OCI-LY7 (cell line): Measurements from ENCODE around the gene SAT1. TPM values are rescaled to one million over a fixed set of nuclear protein-coding genes. Genes with fewer than 3 reads are reported as not detected.

Experiments
- BruUV-seq: library from RNA; stranded (reverse); fragments of 400-500 nt; replicated peaks from 2 replicates; lab custom pipeline; 2021; lab: Mats Ljungman, UMichigan
- CTCF ChIA-PET: fragments of 300-600 bp; sonication (Branson Sonifier 250); formaldehyde crosslinking; loops from one replicate; lab custom pipeline; 2022; ENCODE audit warnings: antibody characterized with exemption; ENCODE audit not compliant: unreplicated experiment; lab: Charles Lee
- POLR2A ChIA-PET: fragments of 300-600 bp; sonication (Branson Sonifier 250); formaldehyde crosslinking; loops from one replicate; lab custom pipeline; 2022; ENCODE audit warnings: antibody characterized with exemption; lab: Charles Lee
- DNase-seq: peaks from one replicate; pipeline ENCODE4 v3.0.0-alpha.2; 2015; ENCODE audit warnings: low spot score
- H2AFZ ChIP-seq: fragments of 200-600 bp; sonication (generic), shearing (Covaris generic); 2 replicates; pipeline ENCODE4 v1.6.1; 2014; ENCODE audit warnings: mild to moderate bottlenecking, antibody characterized with exemption, low read length, moderate library complexity
- H3K27ac ChIP-seq: fragments of 200-600 bp; sonication (generic); 2 replicates; pipeline ENCODE4 v1.5.1; 2014; ENCODE audit warnings: mixed run types, low read depth, mild to moderate bottlenecking, moderate library complexity, low read length, inconsistent platforms; ENCODE audit not compliant: poor library complexity, severe bottlenecking
- H3K36me3 ChIP-seq: fragments of 200-600 bp; sonication (generic); 2 replicates; pipeline ENCODE4 v1.6.1; 2014; ENCODE audit warnings: mild to moderate bottlenecking, antibody characterized with exemption, low read length, moderate library complexity, mixed read lengths; ENCODE audit not compliant: insufficient read depth
- H3K4me1 ChIP-seq: fragments of 200-600 bp; sonication (generic); 2 replicates; pipeline ENCODE4 v1.5.1; 2014; ENCODE audit warnings: mild to moderate bottlenecking, low read length; ENCODE audit not compliant: insufficient read depth, poor library complexity, severe bottlenecking
- H3K4me2 ChIP-seq: fragments of 200-600 bp; sonication (generic); 2 replicates; pipeline ENCODE4 v1.6.1; 2014; ENCODE audit warnings: mild to moderate bottlenecking, low read length
- H3K4me3 ChIP-seq: fragments of 200-600 bp; sonication (generic); 2 replicates; pipeline ENCODE4 v1.5.1; 2014; ENCODE audit warnings: mild to moderate bottlenecking, low read depth, low read length; ENCODE audit not compliant: poor library complexity, severe bottlenecking
- H3K79me2 ChIP-seq: fragments of 200-600 bp; sonication (generic); 2 replicates; pipeline ENCODE4 v1.6.1; 2016; ENCODE audit warnings: low read depth, mild to moderate bottlenecking, low read length, moderate library complexity, mixed read lengths; ENCODE audit not compliant: insufficient read depth
- H3K9me2 ChIP-seq: fragments of 200-600 bp; sonication (generic); 2 replicates; pipeline ENCODE4 v1.6.1; 2016; ENCODE audit warnings: mild to moderate bottlenecking, low read length, mixed read lengths; ENCODE audit not compliant: insufficient read depth
- H3K9me3 ChIP-seq: fragments of 200-600 bp; sonication (generic); 2 replicates; pipeline ENCODE4 v1.6.1; 2014; ENCODE audit warnings: mild to moderate bottlenecking, mixed run types, low read length, mixed read lengths
- H4K20me1 ChIP-seq: fragments of 200-600 bp; sonication (generic); 2 replicates; pipeline ENCODE4 v1.6.1; 2014; ENCODE audit warnings: mild to moderate bottlenecking, antibody characterized with exemption, low read length, moderate library complexity, mixed read lengths; ENCODE audit not compliant: insufficient read depth
- EZH2phosphoT487 ChIP-seq: fragments of 200-600 bp; sonication (generic); IDR thresholded peaks from 2 replicates; pipeline ENCODE4 v1.6.1; 2018; ENCODE audit warnings: low read depth, borderline replicate concordance, mild to moderate bottlenecking, mixed run types, antibody characterized with exemption, low read length, moderate library complexity, mixed read lengths
- intact Hi-C: fragments of 100-400 bp; cut with micrococcal nuclease; formaldehyde crosslinking; loops from one replicate; pipeline ENCODE4 v1.10.0; 2022; ENCODE audit not compliant: unreplicated experiment
- total RNA-seq, 2 experiments: library from RNA; depleted of rRNA in 1 of 2; stranded (reverse); fragments of >200 nt in 1 of 2; shearing (Covaris generic) in 1 of 2; gene quantifications; 2 replicates each; pipeline ENCODE4 v1.2.3, GENCODE V29; 2014 to 2022
- TF ChIP-seq, protein P1 (sequence below): fragments of 200-600 bp; sonication (generic); conservative IDR thresholded peaks from 2 replicates; pipeline ENCODE4 v1.5.1; 2014; ENCODE audit warnings: mild to moderate bottlenecking, antibody characterized with exemption, low read length, moderate library complexity, mixed read lengths

SAT1 gene
- total RNA-seq, 2 experiments from 2014 or later, result 46.9 to 50.7 TPM

DNA sequence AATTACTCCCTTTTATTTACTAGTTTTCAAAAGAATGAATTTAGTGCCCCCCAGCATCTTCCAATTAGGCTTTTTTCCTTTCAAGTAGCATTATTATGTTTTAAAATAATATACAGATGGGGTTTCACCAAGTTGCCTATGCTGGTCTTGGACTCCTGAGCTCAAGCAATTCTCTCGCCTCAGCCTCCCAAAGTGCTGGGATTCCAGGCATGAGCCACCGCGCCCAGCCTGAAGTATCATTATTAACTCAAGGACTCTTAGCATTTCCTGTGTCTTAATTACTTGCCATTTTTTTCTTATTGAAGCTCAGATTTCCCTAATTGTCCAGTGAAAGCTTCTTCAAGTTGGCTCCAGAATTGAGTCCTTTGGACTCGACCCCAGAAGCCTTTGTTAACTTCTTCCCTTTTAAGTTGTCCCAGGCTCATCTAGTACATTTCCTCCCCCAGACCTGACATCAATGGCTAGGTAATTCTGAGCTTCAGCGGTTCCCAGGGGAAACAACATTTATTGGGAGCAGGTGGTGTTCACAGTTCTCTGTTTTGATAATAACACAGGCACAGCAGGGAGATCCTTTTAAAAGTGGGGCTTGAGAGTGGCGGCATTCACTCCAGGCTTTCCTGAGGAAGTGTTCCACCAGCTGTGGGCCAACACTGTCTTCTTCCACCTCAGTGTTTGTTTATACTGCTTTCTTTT, 10.0 kb downstream of the SAT1 start:
- no peaks in the 10 kb centered on the region for H4K20me1 ChIP-seq
- peaks cover 5% of the 10 kb centered on the region for H3K4me1 ChIP-seq
- intact Hi-C loops, result no loop called here
- H3K4me2 ChIP-seq, result no peak overlapping the region
- ChIA-PET CTCF (no interaction called here), POLR2A (no interaction called here)
- DNase-seq, result no peak
- no peaks in the 10 kb centered on the region for H3K9me3 ChIP-seq
- no peaks in the 10 kb centered on the region for H3K79me2 ChIP-seq
- no peaks in the 10 kb centered on the region for H3K36me3 ChIP-seq
- BruUV-seq, result no TSS peak
- no peak overlapping the region for H2AFZ ChIP-seq
- no peaks in the 10 kb centered on the region for H3K9me2 ChIP-seq
- H3K4me3 ChIP-seq, result no peak overlapping the region
- H3K27ac ChIP-seq, result no peak overlapping the region
- no peak for TF ChIP-seq EZH2phosphoT487
- TF ChIP-seq, protein P1, sequence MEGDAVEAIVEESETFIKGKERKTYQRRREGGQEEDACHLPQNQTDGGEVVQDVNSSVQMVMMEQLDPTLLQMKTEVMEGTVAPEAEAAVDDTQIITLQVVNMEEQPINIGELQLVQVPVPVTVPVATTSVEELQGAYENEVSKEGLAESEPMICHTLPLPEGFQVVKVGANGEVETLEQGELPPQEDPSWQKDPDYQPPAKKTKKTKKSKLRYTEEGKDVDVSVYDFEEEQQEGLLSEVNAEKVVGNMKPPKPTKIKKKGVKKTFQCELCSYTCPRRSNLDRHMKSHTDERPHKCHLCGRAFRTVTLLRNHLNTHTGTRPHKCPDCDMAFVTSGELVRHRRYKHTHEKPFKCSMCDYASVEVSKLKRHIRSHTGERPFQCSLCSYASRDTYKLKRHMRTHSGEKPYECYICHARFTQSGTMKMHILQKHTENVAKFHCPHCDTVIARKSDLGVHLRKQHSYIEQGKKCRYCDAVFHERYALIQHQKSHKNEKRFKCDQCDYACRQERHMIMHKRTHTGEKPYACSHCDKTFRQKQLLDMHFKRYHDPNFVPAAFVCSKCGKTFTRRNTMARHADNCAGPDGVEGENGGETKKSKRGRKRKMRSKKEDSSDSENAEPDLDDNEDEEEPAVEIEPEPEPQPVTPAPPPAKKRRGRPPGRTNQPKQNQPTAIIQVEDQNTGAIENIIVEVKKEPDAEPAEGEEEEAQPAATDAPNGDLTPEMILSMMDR, result no peak

DNA sequence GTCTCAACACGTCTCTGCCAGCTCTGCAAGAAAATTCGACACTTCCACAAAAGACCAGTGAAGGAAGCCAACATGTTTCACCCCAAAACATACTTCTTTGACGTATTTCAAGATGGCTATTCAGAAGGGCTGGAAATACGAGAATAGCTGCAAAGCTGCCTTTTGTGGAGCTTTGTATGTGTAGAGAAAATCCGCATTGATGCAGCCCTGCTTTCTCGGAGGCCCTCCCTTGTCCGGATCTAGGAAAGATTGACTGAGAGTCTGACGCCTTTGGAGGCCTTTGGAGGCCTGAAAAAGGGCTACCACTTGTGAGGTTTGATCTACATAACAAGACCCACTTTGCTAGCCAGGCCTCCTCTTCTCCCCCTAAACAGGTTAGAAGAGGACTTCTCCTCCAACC, 12.2 kb downstream of the SAT1 start:
- CTCF ChIA-PET, result no interaction called here
- TF ChIP-seq, protein P1, result no peak
- no peak for TF ChIP-seq EZH2phosphoT487
- POLR2A ChIA-PET, result no interaction called here
- Histone ChIP-seq H3K9me2 (no peaks in the 10 kb centered on the region), H3K4me2 (no peak overlapping the region), H3K79me2 (no peaks in the 10 kb centered on the region), H3K4me1 (peaks cover 5% of the 10 kb centered on the region), H3K9me3 (no peaks in the 10 kb centered on the region), H2AFZ (no peak overlapping the region), H3K36me3 (no peaks in the 10 kb centered on the region), H3K27ac (no peak overlapping the region), H4K20me1 (no peaks in the 10 kb centered on the region), H3K4me3 (no peak overlapping the region)
- no peak for DNase-seq
- BruUV-seq, result no TSS peak
- intact Hi-C loops, result no loop called here

DNA sequence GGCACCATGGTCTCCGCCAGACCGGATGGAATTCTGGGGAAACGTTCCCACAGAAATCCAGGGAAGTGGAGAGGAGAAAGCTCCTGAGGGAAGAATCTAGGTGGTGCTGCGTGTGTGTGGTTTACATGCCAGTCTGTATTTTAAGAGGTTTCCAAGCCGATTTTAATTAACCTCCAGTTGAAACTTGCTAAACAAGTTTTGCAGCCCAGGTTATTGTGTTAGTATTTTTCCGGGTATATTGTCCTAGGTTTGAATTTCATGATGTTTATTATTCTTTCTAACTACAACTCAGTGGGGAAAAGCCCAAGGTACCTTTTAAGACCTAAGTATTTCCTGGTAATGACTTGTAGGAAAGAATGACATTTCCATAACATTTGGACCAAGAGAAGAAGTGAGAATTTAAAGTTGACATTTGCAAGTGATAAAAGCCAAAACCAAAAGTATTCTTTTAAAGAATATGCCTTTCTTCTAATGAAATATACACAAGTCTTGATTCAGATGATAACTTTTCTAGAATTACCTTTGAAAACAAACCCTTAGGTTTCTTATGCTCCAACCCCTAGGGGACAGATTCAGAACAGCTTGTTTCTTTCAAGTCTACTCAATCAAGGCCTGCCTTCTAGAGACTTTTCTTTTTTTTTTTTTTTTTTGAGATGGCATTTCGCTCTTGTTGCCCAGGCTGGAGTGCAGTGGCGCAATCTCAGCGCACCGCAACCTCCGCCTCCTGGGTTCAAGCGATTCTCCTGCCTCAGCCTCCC, 14.6 kb downstream of the SAT1 start:
- Histone ChIP-seq H3K4me2 (no peak overlapping the region), H3K4me3 (no peak overlapping the region), H3K79me2 (no peaks in the 10 kb centered on the region), H3K9me3 (no peaks in the 10 kb centered on the region), H2AFZ (no peak overlapping the region), H3K9me2 (no peaks in the 10 kb centered on the region), H3K4me1 (peaks cover 10% of the 10 kb centered on the region), H4K20me1 (no peaks in the 10 kb centered on the region), H3K27ac (no peak overlapping the region), H3K36me3 (no peaks in the 10 kb centered on the region)
- no TSS peak for BruUV-seq
- intact Hi-C loops, result no loop called here
- ChIA-PET CTCF (no interaction called here), POLR2A (no interaction called here)
- DNase-seq, result no peak
- TF ChIP-seq, protein P1, result no peak
- no peak for TF ChIP-seq EZH2phosphoT487
